ENCODE measurements around the gene MAPK14.

Gene MAPK14

DNA sequence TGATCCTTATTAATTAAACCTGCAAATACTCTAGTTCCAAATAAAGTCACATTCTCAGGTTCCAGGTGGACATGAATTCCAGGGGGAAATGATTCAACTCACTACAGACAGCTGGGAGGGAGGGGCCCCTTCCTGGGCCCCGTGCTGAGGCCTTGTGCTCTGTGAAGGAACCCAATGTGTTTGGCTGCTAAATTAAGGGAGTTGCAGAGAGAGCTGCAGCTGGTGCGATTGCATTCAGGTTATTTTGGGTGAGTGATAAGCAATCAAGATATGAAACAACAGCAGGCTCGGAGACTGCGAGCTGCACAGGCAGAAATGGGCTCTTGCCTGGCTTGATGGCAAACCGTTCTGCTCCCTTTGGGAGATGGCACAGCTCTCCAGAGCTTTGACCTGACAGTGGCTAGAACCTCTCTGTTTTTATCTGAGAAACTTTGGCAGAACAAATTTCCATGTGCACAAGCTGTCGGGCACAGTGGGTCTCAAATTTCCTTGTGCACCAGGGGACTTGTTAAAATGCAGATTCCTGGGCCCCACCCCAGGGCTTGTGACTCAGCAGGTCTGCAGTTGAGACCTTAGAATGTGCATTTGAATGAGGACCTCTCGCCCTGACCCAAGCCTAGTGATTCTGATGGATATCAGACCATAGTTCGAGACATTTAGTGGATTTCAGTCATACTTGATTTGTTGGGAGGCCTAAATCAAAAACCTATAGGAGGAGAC lies 112.5 kb downstream of the MAPK14 start:
- DNase-seq = no peak

DNA sequence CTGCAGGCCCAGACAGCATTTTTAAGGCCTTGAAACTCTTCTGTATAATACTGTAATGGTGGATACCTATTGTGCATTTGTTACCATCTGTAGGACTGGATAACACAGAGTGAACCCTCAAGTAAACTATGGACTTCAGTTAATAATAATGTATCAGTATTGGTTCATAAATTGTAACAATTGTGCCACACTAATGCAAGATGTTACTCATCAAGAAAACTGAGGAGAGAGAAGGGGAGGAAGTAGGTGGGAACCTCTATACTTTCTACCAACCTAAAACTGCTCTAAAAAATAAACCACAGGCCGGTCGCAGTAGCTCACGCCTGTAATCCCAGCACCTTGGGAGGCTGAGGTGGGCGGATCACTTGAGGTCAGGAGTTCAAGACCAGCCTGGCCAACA lies 113.5 kb downstream of the MAPK14 start:
- no peak for DNase-seq

DNA sequence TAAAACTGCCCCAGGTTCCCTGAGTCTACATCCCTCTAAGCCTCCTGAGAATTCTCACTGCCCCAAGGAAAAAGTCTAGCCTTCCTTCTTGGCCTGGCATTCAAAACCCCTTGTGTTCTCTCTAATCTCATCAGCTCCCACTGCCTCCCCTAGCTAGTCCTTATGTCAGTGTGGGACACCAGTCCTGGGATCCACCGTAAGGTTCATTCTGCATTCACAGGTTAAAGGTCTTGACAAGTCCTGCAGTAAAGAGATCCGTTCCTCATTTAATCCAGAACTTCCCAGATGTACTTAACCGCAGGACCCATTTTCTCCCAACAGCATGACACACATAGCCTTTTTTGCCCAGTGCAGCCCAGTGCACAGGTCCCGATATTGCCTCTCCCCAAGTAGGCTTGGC lies 114.4 kb downstream of the MAPK14 start:
- no peak for DNase-seq

DNA sequence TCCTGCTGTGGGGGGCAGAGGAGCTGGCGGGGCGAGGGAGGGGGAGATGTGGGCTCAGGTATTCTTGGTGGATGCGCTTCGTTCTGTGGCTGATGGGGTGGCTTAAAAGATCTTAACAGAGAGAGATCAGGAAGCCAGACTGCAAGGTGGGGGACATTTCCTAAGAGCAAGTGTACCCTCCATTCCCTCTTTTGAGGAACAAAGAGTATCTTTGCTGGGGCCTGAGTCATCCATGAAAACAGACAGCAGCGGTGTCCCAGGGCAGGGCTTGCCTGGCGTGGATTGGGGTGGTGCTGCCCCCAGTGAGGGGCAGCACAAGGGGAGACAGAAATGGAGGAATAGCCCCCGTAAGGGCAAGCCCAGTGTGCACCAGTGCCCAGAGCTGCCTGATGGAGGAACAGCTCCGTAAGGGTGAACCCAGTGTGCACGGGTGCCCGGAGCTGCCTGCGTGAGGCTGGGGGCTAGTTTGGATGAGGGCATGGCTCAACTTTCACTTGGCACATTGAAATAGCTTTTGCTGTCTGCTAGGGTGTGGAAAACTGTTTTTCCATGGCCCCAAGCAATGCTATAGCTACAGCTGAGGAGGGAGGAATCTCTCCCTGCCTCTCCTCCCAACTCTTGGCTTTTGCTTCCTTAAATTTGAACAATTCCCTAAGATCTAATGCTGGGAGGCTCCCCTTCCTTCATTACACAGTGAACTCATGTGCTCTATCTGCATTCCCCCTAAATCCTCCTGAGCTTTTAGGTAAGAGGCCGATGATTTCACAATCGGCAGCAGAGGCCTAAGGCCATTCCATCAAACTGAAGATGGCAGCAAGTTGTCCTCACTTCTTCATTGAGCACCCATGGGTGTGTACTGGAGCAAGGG lies 115.6 kb downstream of the MAPK14 start:
- no peak for DNase-seq

DNA sequence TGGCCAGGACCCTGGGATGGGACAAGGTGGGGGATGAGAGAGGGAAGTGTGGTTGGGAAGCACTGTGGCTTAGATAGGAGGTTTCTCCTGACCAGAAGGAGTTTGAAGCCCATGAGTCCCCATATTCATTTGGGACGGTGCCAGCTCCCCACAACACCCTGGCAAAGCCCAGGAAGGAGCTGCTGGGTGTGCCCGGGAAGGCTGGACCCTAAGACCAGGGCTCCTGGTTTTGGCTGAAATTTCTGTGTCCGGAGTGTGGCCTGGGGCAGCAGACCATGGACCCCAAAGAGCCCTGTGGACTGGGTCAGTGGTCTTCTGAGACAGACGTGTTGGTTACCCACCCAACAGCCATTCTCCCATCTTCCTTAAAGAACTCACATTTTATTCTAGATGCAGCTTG lies 117.9 kb downstream of the MAPK14 start:
- no peak for DNase-seq

DNA sequence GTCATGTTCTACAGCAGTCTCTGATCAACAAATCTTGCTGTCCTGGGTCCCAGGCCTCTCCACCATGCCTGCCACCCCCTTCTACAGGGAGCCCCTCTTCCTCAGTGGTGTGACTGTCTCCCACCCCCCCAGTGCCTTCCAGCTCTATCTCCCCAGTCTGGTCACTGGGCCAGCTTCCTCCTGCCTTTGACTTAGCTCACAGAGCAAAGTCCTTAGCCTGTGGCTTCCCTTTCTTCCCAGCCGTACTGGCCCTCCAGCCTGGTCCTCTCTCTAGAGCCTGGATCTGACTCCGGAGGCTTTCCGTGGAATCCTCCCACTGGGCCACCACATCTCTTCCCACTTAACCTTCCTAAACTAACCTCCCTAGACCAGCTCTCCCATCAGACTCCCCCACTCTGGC lies 119.7 kb downstream of the MAPK14 start:
- no peak for DNase-seq

DNA sequence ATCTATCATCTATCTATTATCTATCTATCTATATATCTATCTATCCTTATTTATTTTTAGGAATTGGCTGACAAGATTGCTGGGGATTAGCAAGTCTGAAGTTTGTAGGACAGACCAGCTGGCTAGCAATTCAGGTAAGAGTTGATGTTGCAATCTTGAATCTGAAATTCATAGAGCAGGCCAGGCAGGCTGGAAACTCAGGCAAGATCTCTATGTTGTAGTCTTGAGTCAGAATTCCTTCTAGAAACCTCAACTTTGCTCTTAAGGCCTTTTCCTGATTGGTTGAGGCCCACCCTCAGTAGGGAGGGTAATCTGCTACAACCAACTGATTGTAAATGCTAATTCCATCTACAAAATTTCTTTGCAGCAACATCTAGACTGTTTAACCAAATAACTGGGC lies 121.9 kb downstream of the MAPK14 start:
- no peak for DNase-seq

DNA sequence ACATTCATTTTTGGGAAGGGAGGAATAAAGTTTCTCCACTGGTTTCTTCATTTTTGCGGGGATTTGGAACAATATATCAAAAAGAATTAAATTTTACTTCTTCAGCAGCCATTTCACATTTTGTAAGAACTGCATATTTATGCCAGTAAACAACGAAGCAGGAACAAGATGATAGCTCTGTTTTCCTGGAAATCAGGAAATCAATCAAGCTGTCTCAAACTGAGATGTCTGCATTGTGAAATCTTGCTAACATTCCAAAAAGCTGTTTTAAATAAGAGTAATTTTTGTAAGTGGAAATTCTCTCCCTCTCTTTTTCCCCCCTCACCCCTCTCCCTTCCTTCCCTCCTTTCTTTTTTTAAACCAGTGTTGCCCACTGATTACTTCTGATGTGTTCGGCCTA lies 122.7 kb downstream of the MAPK14 start:
- DNase-seq = no peak

DNA sequence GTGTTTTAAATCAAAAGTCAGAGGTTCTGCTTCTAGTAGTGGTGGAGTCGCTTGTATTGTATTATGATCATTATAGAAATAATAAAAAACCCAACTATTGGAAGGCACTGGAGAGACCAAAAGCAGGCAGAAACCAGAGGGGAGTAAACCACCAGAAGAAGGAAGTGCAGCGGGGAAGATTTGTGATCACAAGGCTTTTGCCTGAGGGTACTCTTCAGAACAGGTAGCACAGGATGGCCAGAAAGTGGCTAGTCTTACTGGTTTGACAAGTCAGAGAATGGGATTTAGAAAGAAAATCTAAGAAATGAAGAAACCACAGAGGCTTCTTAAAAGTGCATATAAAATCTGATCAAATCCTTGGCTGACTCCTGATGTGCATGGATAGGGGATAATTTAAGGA lies 126.7 kb downstream of the MAPK14 start:
- no peak for DNase-seq

DNA sequence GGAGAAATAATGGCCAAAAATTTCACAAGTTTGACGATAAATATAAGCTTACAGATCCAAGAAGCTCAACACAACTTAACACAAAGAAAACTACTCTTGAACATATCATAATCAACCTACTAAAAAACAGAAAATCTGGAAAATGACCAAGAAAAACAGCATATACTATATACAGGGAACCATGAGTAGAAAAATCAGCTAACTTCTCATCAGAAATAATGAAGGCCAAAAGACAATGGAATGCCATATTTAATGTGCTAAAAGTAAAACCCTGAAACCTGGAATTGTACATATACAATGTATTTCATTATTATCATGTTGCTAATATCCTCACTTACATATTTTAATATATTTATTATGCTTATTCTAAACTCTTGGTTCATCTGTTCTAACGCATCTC lies 128.1 kb downstream of the MAPK14 start:
- DNase-seq = no peak

DNA sequence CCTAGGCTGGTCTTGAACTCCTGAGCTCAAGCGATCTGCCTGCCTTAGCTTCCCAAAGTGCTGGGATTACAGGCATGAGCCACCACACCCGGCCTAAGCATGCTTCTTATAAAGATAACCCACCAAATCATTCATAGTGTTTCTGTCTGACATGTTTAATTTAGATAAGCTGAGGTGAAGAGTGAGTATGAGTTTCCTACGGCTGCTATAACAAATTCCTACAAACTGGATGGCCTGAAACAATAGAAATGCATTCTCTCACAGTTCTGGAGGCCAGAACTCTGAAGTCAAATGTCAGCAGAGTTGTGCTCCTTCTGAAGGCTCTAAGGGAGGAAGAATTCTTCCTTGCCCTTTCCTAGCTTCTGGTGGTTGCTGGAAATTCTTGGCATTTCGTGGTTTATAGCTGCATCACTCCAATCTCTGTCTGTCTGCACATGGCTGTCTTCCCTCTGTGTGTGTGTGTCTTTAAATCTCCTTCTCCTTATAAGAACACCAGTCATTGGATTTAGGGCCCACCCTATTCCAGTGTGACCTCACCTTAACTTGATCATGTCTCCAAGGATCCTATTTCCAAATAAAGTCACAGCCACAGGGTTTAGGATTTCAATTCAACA lies 132.6 kb downstream of the MAPK14 start:
- DNase-seq = no peak
